ENCODE measurements around the gene PRPF40B. TPM values are rescaled to one million over a fixed set of nuclear protein-coding genes. Genes with fewer than 3 reads are reported as not detected.

Gene PRPF40B
- 1 to 10 TPM; 5.6 to 6.8 (median 5.9) TPM for total RNA-seq
- total RNA-seq (2013), result 10.4 TPM

GRCh38 chr12:49623142-49623904 is at the start of gene PRPF40B:
Gene PRPF40B, plus strand, starts transcription at chr12:49623561. Its CDS starts 30 bp downstream, at chr12:49623591.
- no peaks in the 10 kb centered on the region for H3K9me3 Mint-ChIP-seq
- peak within 1 kb of the TSS; percentile 71 for H3K4me3 ChIP-seq (ENCODE audit: low read length)
- H3K9me3 ChIP-seq (ENCODE audit: control insufficient read depth, insufficient read depth, low read length), result no peaks in the 10 kb centered on the region
- TF ChIP-seq CTCF (IDR thresholded peaks at IDR 0.05), result peak; percentile 19
- peaks cover 2% of the 10 kb centered on the region for H3K27me3 ChIP-seq (ENCODE audit: control insufficient read depth, insufficient read depth, low read length)
- DNase-seq (peak; percentile 81 to 92), ATAC-seq (peak; percentile 83 to 93 (median 85))
- peaks cover 7 to 18% of the 10 kb centered on the region in 2 donors for H3K4me1 Mint-ChIP-seq
- H3K27ac Mint-ChIP-seq, result peak within 1 kb of the TSS; percentile 72
- WGBS (ENCODE audit: insufficient coverage), result 2% methylated on average over 72 of the region's 76 CpGs
- no peaks in the 10 kb centered on the region for H3K36me3 ChIP-seq (ENCODE audit: control insufficient read depth, insufficient read depth, low read length)
- intact Hi-C loops (cut with micrococcal nuclease), result no loop called here
- H3K27ac ChIP-seq (ENCODE audit: low read length), result peak within 1 kb of the TSS; percentile 66
- no peaks in the 10 kb centered on the region for H3K36me3 Mint-ChIP-seq
- H3K27me3 Mint-ChIP-seq (ENCODE audit: low read depth in 2 of 2), result peaks cover 3 to 11% of the 10 kb centered on the region in 2 donors
- peaks cover 22% of the 10 kb centered on the region for H3K4me1 ChIP-seq (ENCODE audit: control insufficient read depth, insufficient read depth, low read length)
- H3K4me3 Mint-ChIP-seq, result peak within 1 kb of the TSS; percentile 84

- Mint-ChIP-seq H3K4me3 (no peak overlapping the region), H3K4me1 (peaks cover 0 to 18% of the 10 kb centered on the region in 2 donors), H3K27me3 (ENCODE audit: low read depth in 2 of 2) (no peaks in the 10 kb centered on the region), H3K36me3 (no peaks in the 10 kb centered on the region), H3K27ac (no peak overlapping the region), H3K9me3 (no peaks in the 10 kb centered on the region)
- no peak for TF ChIP-seq CTCF (IDR thresholded peaks at IDR 0.05)
- DNase-seq (no peak), ATAC-seq (peak in 1 of 3 donors; percentile 28)
- Histone ChIP-seq H3K9me3 (ENCODE audit: control insufficient read depth, insufficient read depth, low read length) (no peaks in the 10 kb centered on the region), H3K27ac (ENCODE audit: low read length) (no peak overlapping the region), H3K4me3 (ENCODE audit: low read length) (no peak overlapping the region), H3K27me3 (ENCODE audit: control insufficient read depth, insufficient read depth, low read length) (no peaks in the 10 kb centered on the region), H3K36me3 (ENCODE audit: control insufficient read depth, insufficient read depth, low read length) (no peaks in the 10 kb centered on the region), H3K4me1 (ENCODE audit: control insufficient read depth, insufficient read depth, low read length) (no peaks in the 10 kb centered on the region)
- 90% methylated on average over 9 of the region's 9 CpGs for WGBS (ENCODE audit: insufficient coverage)
- intact Hi-C loops (cut with micrococcal nuclease), result no loop called here
Measured at GRCh38 chr12:49577589-49578315, 45.6 kb upstream of the PRPF40B start.

- Mint-ChIP-seq H3K36me3 (no peaks in the 10 kb centered on the region), H3K4me3 (no peak overlapping the region), H3K27ac (no peak overlapping the region), H3K4me1 (peaks cover 0 to 18% of the 10 kb centered on the region in 2 donors), H3K27me3 (ENCODE audit: low read depth in 2 of 2) (no peaks in the 10 kb centered on the region), H3K9me3 (no peaks in the 10 kb centered on the region)
- intact Hi-C loops (cut with micrococcal nuclease), result no loop called here
- Histone ChIP-seq H3K9me3 (ENCODE audit: control insufficient read depth, insufficient read depth, low read length) (no peaks in the 10 kb centered on the region), H3K36me3 (ENCODE audit: control insufficient read depth, insufficient read depth, low read length) (no peaks in the 10 kb centered on the region), H3K27me3 (ENCODE audit: control insufficient read depth, insufficient read depth, low read length) (no peaks in the 10 kb centered on the region), H3K4me3 (ENCODE audit: low read length) (no peak overlapping the region), H3K27ac (ENCODE audit: low read length) (no peak overlapping the region), H3K4me1 (ENCODE audit: control insufficient read depth, insufficient read depth, low read length) (no peaks in the 10 kb centered on the region)
- no peak for TF ChIP-seq CTCF (IDR thresholded peaks at IDR 0.05)
- DNase-seq, result no peak
- ATAC-seq, result no peak
- WGBS (ENCODE audit: insufficient coverage), result 91% methylated on average over 13 of the region's 13 CpGs
Measured at GRCh38 chr12:49578471-49579112, 44.8 kb upstream of the PRPF40B start.

Data from natural killer cell (primary cell).